ENCODE results near the gene HS3ST2.

Gene HS3ST2

GRCh38 chr16:22962905-22963304 is 148.9 kb downstream of the HS3ST2 start:
- Histone ChIP-seq H3K9me2 (replicated peaks; ENCODE audit: insufficient read depth, low read length) (no peaks in the 10 kb centered on the region), H3K4me2 (ENCODE audit: low read depth, low read length, poor library complexity, severe bottlenecking) (no peak overlapping the region), H3K9ac (ENCODE audit: low read length) (no peak overlapping the region), H2AFZ (ENCODE audit: low read depth, low read length, severe bottlenecking) (no peak overlapping the region), H3K79me2 (ENCODE audit: insufficient read depth, low read length) (no peaks in the 10 kb centered on the region), H3K9me3 (ENCODE audit: insufficient read depth, low read length) (no peaks in the 10 kb centered on the region), H4K20me1 (ENCODE audit: low read depth, low read length) (no peaks in the 10 kb centered on the region), H3K36me3 (ENCODE audit: low read length) (no peaks in the 10 kb centered on the region), H3K4me3 (ENCODE audit: insufficient read depth, low read length, poor library complexity, severe bottlenecking) (no peak overlapping the region), H3K27me3 (ENCODE audit: low read length) (no peaks in the 10 kb centered on the region), H3F3A (ENCODE audit: insufficient read depth) (no peaks in the 10 kb centered on the region), H3K27ac (ENCODE audit: low read depth, low read length) (no peak overlapping the region)
- no peak for TF ChIP-seq CTCF (IDR thresholded peaks at IDR 0.05; ENCODE audit: insufficient read depth, low read length, poor library complexity, severe bottlenecking)
- TF ChIP-seq EZH2phosphoT487 (conservative IDR thresholded peaks at IDR 0.05; ENCODE audit: low read length): no peak
